Ovary (tissue), 9 donors: Measurements from ENCODE around the gene LCP1. TPM values are rescaled to one million over a fixed set of nuclear protein-coding genes. Genes with fewer than 3 reads are reported as not detected.

ENCODE experiments used
- DNase-seq, 5 donors: peaks; one replicate each; pipeline ENCODE4 v3.0.0-alpha.2; 2019 to 2020
- H3K27ac ChIP-seq, 2 donors: fragments of 200-600 bp; one replicate each; pipeline versions ENCODE4 v1.5.1 to v1.8.0; 2019 to 2022
- H3K27me3 ChIP-seq: fragments of 200-600 bp; one replicate; pipeline ENCODE4 v1.8.0; 2022
- H3K36me3 ChIP-seq: fragments of 200-600 bp; sonication (generic); one replicate; pipeline ENCODE4 v1.5.1; 2019
- H3K4me1 ChIP-seq: one replicate; pipeline ENCODE4 v1.8.1; 2013; ENCODE audit warnings: mild to moderate bottlenecking, moderate library complexity; ENCODE audit not compliant: insufficient read depth
- H3K4me3 ChIP-seq: fragments of 200-600 bp; sonication (generic); one replicate; pipeline ENCODE4 v1.5.1; 2017
- H3K9me3 ChIP-seq, 2 donors: fragments of 200-600 bp in 1 of 2; sonication (generic) in 1 of 2; one replicate each; pipeline versions ENCODE4 v1.5.1 to v1.8.1; 2013 to 2019; ENCODE audit warnings: mild to moderate bottlenecking in 1 of 2, moderate library complexity in 1 of 2
- EP300 ChIP-seq: sonication (generic); formaldehyde crosslinking; IDR thresholded peaks from one replicate; pipeline ENCODE4 v1.6.1; 2017; ENCODE audit warnings: antibody characterized with exemption
- POLR2A ChIP-seq: fragments of 450-650 bp; IDR thresholded peaks from one replicate; pipeline ENCODE4 v1.6.1; 2017; ENCODE audit warnings: antibody characterized with exemption, mild to moderate bottlenecking, moderate library complexity
- WGBS, 3 donors: extraction: QIAGEN DNeasy Blood & Tissue Kit in 1 of 3; methylation state at CpG; one replicate each; pipeline versions ENCODE4 v1.1.5 to v1.1.7; 2013 to 2017; 5-methylcytosine and 5-hydroxymethylcytosine counted together
- intact Hi-C, 4 donors: fragments of 100-400 bp; cut with DNase I; formaldehyde crosslinking; loops; one replicate each; pipeline versions ENCODE4 v1.11.0 to v1.15.1; 2022 to 2023
- polyA plus RNA-seq, 2 donors: library from polyadenylated mRNA; stranded (reverse); fragments of 200-250 nt in 1 of 2; fragments of 350-450 nt in 1 of 2; fragmentation: Illumina TruSeq in 1 of 2; extraction: RNeasy Lipid Tissue Mini Kit (QIAGEN cat#74804) in 1 of 2; gene quantifications; one replicate each; pipeline ENCODE4 v1.2.3, GENCODE V29; 2013 to 2014
- total RNA-seq, 7 donors: library from RNA; depleted of rRNA in 2 of 7; stranded (reverse); fragments of >200 nt in 2 of 7; fragmentation: NEBNext Ultra II Directional in 3 of 7; extraction: Animal tissue kit (Norgen Biotek cat#: 25700) in 3 of 7; gene quantifications; one replicate each; pipeline versions ENCODE4 v1.1.0 to v1.2.4, GENCODE V29; 2016 to 2023
- TF ChIP-seq, protein P1 (sequence below), 3 donors: fragments of 450-650 bp in 2 of 3; fragments of 200-600 bp in 1 of 3; IDR thresholded peaks; one replicate each; pipeline versions ENCODE4 v1.5.1 to v1.8.0; 2016 to 2022; ENCODE audit warnings: antibody characterized with exemption in 3 of 3, mild to moderate bottlenecking in 1 of 3
- donor health status: DM: no; HTN: no; CAD: no; lungs with moderate emphysema.
- donor health status: DM: no; HTN: no; CAD: no.
- donor health status: Bipolar disorder and iron deficiency.
- donor health status: DM: yes; HTN: yes; CAD: no.
- donor health status: DM: no; HTN: no; CAD: no.
- donor health status: DM: yes; HTN: yes; CAD: no.

Gene LCP1
- total and polyA plus RNA-seq, 9 donors, result 5.7 to 56.9 (median 13.8) TPM

DNA sequence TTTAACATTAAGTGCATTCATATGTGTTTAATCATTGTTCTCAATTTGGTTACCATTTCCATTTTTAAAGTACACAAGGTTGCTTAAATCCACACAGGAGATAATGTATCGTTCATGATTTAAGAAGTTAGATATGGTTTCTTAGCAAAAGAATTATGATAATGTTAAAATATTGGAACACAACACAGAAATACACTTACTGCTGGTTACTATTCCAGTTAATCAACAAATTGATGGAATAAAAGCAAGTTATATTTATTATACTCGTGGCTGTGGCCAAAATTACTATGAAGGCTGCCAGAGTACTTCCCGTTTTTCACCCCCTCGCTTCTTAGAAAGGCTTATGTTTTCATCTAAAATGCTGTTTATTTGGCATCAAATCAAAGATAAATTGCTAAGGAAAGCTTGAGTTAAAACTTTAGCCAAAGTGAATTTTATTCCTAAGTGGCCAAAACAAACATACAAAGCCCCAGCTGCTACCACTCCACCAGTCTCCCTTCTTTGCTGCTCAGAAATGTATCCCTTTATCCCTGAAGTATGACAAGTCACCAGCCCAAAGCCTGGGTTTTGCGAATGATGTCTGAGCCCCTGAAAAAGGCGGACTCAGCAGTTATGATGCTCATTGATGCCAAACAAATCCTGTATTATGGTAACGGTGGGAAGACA is 27.7 kb downstream of the LCP1 start:
- H3K27ac ChIP-seq, result no peak overlapping the region
- intact Hi-C loops, result no loop called here
- no peaks in the 10 kb centered on the region for H3K9me3 ChIP-seq
- WGBS, 3 donors, result 5 to 7% (median 6%) methylated on average over 7 of the region's 7 CpGs
- no peaks in the 10 kb centered on the region for H3K27me3 ChIP-seq
- no peaks in the 10 kb centered on the region for H3K36me3 ChIP-seq
- no peak overlapping the region for H3K4me3 ChIP-seq
- TF ChIP-seq POLR2A, result no peak
- TF ChIP-seq, protein P1, sequence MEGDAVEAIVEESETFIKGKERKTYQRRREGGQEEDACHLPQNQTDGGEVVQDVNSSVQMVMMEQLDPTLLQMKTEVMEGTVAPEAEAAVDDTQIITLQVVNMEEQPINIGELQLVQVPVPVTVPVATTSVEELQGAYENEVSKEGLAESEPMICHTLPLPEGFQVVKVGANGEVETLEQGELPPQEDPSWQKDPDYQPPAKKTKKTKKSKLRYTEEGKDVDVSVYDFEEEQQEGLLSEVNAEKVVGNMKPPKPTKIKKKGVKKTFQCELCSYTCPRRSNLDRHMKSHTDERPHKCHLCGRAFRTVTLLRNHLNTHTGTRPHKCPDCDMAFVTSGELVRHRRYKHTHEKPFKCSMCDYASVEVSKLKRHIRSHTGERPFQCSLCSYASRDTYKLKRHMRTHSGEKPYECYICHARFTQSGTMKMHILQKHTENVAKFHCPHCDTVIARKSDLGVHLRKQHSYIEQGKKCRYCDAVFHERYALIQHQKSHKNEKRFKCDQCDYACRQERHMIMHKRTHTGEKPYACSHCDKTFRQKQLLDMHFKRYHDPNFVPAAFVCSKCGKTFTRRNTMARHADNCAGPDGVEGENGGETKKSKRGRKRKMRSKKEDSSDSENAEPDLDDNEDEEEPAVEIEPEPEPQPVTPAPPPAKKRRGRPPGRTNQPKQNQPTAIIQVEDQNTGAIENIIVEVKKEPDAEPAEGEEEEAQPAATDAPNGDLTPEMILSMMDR (IDR thresholded peaks at IDR 0.05), result no peak
- no peaks in the 10 kb centered on the region for H3K4me1 ChIP-seq
- no peak for DNase-seq

DNA sequence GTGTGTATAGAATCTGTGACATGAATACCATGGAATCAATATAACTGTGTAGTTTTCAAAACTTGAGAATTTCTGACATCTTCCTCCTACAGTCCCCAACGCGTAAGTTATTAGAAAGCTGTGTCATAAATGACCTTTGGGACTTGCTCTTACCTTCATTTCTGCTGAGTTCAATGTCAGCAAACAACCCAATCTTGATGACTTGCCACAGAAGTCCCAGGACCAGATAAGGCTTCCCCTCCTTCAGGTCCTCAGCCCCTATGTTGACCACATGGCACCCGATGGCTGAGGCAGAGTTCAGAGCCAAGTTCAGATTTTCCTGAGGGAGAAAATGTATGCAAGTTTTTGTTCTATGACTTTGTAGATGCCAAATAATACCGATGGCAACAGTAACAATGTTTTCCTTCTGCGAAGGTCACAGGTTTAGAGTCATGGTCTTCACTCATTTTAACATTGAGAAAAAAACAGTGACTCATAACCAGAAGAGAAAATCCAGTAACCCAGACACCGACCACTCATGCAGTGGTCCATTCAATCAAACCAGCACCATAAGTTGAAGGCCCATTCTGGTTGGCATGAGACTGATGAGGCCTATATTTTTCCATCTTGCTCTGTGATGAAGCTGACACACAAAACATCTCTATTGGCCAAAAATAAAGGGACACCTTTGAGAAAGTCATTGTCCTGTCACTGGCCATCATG is 29.2 kb downstream of the LCP1 start:
- Histone ChIP-seq H3K4me3 (no peak overlapping the region), H3K9me3 (no peaks in the 10 kb centered on the region), H3K36me3 (no peaks in the 10 kb centered on the region), H3K27ac (no peak overlapping the region), H3K4me1 (no peaks in the 10 kb centered on the region), H3K27me3 (no peaks in the 10 kb centered on the region)
- TF ChIP-seq, protein P1 (IDR thresholded peaks at IDR 0.05), result no peak
- TF ChIP-seq POLR2A (no peak), EP300 (no peak)
- intact Hi-C loops, result no loop called here
- DNase-seq, result no peak
- WGBS, 3 donors, result 89 to 93% (median 89%) methylated on average over 6 of the region's 6 CpGs

DNA sequence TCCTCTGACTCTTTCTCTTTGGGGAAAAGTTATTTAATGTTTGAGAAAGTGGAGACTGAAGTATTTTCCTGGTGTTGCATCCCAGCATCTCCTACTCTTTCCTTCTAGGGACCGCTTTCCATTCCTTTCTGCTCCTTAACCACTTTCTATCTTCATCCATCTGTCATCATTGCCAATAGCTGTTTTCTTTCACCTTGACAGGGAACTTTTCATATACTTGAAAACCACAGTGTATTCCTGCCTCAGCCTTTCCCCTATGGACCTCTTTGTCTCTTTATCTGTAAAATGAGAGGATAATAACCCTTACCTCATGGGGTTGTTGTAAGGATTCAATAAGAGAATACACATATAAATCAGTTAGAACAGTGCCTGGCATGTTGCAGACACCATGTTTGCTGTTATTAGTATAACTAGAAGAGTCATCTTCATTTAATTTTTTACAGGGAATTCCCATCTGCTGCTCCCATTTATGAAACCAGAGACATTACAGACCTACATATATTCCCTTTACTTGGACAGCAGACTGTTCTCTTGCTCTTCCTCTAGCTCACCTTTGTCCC is 31.8 kb downstream of the LCP1 start:
- no peaks in the 10 kb centered on the region for H3K9me3 ChIP-seq
- intact Hi-C loops, result no loop called here
- WGBS, 3 donors, result 93 to 98% (median 96%) methylated on average over 1 of the region's 1 CpG
- H3K4me1 ChIP-seq, result no peaks in the 10 kb centered on the region
- no peaks in the 10 kb centered on the region for H3K36me3 ChIP-seq
- H3K27ac ChIP-seq, result no peak overlapping the region
- no peak overlapping the region for H3K4me3 ChIP-seq
- no peak for TF ChIP-seq POLR2A
- TF ChIP-seq, protein P1 (IDR thresholded peaks at IDR 0.05), result no peak
- no peak for TF ChIP-seq EP300
- H3K27me3 ChIP-seq, result no peaks in the 10 kb centered on the region
- DNase-seq, result no peak

DNA sequence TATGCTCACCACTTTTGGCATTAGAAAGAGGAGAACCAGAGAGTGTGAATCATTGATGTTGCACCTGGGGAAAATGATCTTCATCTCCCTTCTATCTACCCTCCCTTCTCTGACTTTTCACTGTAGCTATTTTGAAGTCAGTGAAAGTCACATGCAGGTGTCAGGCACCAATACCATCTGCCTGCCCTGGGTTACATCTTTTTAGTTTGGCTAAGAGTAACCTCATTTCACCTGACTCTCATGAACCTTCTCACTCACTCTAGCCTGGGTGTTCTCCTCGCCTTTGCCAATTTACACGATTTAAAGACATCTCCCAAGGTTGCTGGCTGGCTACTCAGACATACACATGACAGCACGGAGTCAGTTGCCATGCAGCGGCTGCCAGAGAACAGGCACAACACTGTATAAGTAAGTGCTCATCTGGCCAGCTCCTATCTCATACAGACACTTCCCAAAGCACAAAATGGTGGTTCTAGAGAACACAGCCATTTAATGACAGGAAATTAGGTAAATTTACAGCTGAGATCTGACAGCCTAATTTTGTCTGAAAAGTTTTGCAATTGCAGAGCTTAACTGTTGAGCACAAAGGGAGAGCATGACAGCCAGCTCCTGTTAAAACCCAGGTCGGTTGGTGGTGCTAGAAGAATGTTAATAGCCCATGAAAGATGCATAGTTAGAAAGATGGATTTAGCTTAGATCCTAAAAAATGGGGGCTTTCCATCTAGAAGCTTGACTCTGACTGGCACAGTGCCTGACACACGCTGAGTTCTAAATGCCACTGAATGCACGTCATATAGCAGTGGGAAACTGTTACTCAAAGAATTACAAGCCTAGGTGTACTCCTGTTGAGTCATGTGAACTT is 32.5 kb downstream of the LCP1 start:
- Histone ChIP-seq H3K27ac (no peak overlapping the region), H3K36me3 (no peaks in the 10 kb centered on the region), H3K4me3 (no peak overlapping the region), H3K4me1 (no peaks in the 10 kb centered on the region), H3K9me3 (no peaks in the 10 kb centered on the region), H3K27me3 (no peaks in the 10 kb centered on the region)
- 56 to 80% (median 63%) methylated on average over 7 of the region's 7 CpGs for WGBS, 3 donors
- intact Hi-C loops, result no loop called here
- no peak for DNase-seq
- TF ChIP-seq, protein P1 (IDR thresholded peaks at IDR 0.05), result no peak
- TF ChIP-seq POLR2A (no peak), EP300 (no peak)
